BLaER1 (cell line): ENCODE data around the gene CEL.

Experiments
- H3K27ac ChIP-seq: shearing (Covaris generic); formaldehyde crosslinking; 2 replicates; pipeline ENCODE4 v1.8.1; 2022
- H3K27me3 ChIP-seq: shearing (Covaris generic); formaldehyde crosslinking; 2 replicates; pipeline ENCODE4 v1.8.1; 2022
- H3K36me3 ChIP-seq: shearing (Covaris generic); formaldehyde crosslinking; 2 replicates; pipeline ENCODE4 v1.8.1; 2022
- H3K4me1 ChIP-seq: shearing (Covaris generic); formaldehyde crosslinking; 2 replicates; pipeline ENCODE4 v1.8.1; 2022
- H3K4me2 ChIP-seq: shearing (Covaris generic); formaldehyde crosslinking; 2 replicates; pipeline ENCODE4 v1.8.1; 2022
- H3K4me3 ChIP-seq: shearing (Covaris generic); formaldehyde crosslinking; 2 replicates; pipeline ENCODE4 v1.8.1; 2022
- H3K9ac ChIP-seq: shearing (Covaris generic); formaldehyde crosslinking; 2 replicates; pipeline ENCODE4 v1.8.1; 2022
- H3K9me3 ChIP-seq: shearing (Covaris generic); formaldehyde crosslinking; 2 replicates; pipeline ENCODE4 v1.8.1; 2022
- H4K20me1 ChIP-seq: shearing (Covaris generic); formaldehyde crosslinking; 2 replicates; pipeline ENCODE4 v1.8.1; 2022
- Cebpa-rat ChIP-seq: shearing (Covaris generic); IDR thresholded peaks from 2 replicates; pipeline ENCODE4 v1.8.1; 2022

Gene CEL

DNA sequence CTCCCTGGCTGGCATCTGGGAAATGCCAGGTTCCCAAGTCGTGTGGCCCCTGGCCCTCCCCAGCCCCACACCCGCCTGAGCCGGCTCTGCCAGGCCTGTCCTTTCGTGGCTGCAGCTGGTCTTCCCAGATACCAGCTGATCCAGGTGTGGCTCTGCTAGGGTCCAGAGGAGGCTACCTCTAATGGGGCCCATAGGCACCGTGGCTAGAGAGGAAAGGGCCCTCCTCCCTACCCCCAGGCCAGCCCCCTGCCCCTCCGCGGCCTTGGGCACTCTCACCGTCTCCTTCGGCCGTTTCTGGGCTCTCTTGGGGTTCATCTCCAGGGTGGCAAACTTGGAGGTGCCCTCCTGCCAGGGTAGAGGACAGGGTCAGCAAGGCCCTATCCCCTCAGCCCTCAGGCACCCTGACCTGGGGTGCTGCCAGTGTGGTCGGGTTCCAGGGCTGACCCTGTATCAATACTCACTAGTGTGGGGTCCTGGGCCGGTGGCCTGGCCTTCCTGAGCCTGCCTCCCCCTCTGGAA lies 42.3 kb downstream of the CEL start:
- H3K9me3 ChIP-seq, result peaks cover 3% of the 10 kb centered on the region
- H3K4me3 ChIP-seq, result no peak overlapping the region
- peaks cover 98% of the 10 kb centered on the region for H3K36me3 ChIP-seq
- no peaks in the 10 kb centered on the region for H3K4me1 ChIP-seq
- no peak for TF ChIP-seq Cebpa-rat
- no peak overlapping the region for H3K4me2 ChIP-seq
- no peak overlapping the region for H3K27ac ChIP-seq
- H3K27me3 ChIP-seq, result no peaks in the 10 kb centered on the region
- H3K9ac ChIP-seq, result no peak overlapping the region
- H4K20me1 ChIP-seq, result peaks cover 76% of the 10 kb centered on the region

DNA sequence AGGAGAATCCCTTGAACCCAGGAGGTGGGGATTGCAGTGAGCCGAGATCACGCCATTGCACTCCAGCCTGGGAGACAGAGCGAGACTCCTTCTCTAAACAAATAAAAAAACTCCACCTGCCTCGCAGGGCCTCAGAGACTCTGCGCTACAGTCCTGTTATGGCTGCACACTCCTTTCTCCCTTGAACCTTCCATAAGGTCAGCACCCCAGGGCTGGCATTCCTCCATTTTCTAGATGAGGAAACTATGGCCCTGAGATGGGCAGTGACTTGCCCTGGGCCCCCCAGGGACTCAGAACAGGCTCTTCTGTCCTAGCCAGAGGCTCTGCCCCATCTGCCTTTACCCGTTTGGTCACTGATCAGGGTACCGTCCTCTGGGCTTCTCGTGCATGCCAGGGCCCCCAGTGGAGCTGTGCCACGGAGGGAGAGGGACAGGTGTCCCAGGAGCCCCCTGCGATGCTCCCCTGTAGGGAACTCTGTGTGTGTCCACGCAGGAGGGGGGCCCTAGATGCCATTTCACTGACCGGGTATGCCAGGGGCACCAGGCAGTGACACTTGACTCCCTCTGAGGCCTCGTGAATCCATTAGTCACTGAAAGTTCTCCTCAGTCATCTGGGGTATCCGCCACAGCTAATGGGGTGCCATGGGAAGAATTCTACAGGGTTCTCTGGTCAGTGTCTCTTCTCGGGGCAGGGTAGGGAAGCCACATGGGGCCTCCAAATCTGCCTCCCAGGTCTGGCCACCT lies 43.1 kb downstream of the CEL start:
- Histone ChIP-seq H3K27me3 (no peaks in the 10 kb centered on the region), H3K4me3 (no peak overlapping the region), H3K27ac (no peak overlapping the region), H3K36me3 (peaks cover 98% of the 10 kb centered on the region), H3K9ac (no peak overlapping the region), H4K20me1 (peaks cover 83% of the 10 kb centered on the region), H3K9me3 (no peaks in the 10 kb centered on the region), H3K4me1 (no peaks in the 10 kb centered on the region), H3K4me2 (no peak overlapping the region)
- no peak for TF ChIP-seq Cebpa-rat

DNA sequence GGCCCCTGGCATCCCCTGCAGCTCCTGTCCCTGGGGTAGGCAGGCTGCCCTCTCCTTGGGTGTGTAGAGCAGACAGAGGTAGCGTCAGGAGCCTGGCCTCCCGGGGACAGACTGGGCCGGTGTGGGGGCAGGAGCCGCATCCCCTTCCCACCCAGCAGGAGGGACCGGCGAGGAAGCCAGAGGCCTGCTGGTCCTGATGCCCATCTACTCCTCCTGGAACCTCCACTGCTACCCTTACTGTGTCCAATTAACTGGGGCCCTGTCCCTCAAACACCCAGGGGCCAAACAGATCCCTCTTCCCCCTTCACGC lies 43.6 kb downstream of the CEL start:
- no peak overlapping the region for H3K9ac ChIP-seq
- H3K4me3 ChIP-seq, result no peak overlapping the region
- peaks cover 83% of the 10 kb centered on the region for H4K20me1 ChIP-seq
- H3K27ac ChIP-seq, result no peak overlapping the region
- no peaks in the 10 kb centered on the region for H3K4me1 ChIP-seq
- peaks cover 98% of the 10 kb centered on the region for H3K36me3 ChIP-seq
- no peaks in the 10 kb centered on the region for H3K9me3 ChIP-seq
- H3K4me2 ChIP-seq, result no peak overlapping the region
- TF ChIP-seq Cebpa-rat, result no peak
- no peaks in the 10 kb centered on the region for H3K27me3 ChIP-seq

DNA sequence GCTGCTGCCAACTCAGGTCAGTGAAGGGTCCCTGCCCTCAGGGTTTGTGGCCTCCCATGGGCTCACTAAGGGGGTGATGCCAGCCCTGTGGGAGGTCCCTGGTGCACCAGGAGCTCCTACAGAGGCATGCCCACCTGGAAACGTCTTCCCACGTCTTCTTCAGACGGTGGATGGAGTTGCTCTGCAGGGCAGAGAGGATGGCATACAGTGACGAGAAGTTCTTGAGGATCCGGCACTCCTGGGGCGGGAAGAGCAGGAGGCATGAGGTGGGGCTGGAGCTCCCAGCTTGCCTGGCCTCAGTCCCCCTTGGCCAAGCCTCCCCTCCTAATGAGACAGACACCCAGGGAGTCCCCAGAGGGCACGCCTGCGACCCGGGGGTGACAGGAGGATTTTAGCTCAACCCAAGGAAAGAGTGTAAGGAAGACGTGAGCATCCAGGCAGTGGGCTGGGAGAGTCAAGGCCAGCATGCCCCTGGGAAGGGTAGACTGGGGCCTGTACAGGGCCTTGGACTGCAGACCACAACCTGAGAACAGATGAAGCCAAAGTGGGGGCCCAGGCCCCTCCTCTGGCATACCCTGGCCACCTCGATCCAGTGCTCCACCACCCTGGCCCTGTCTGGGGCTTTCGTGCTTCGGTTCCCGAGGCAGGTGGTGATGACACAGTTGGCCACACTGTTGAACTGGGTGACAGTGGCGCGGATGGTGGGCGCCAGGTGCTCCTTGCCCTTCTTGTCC lies 44.9 kb downstream of the CEL start:
- TF ChIP-seq Cebpa-rat, result no peak
- peak overlapping the region; percentile 10; the same call in 1 of the 2 replicates for H3K9ac ChIP-seq
- no peak overlapping the region for H3K27ac ChIP-seq
- H4K20me1 ChIP-seq, result peaks cover 93% of the 10 kb centered on the region
- peaks cover 98% of the 10 kb centered on the region for H3K36me3 ChIP-seq
- H3K4me2 ChIP-seq, result no peak overlapping the region
- H3K27me3 ChIP-seq, result no peaks in the 10 kb centered on the region
- H3K4me1 ChIP-seq, result peaks cover 4% of the 10 kb centered on the region
- no peak overlapping the region for H3K4me3 ChIP-seq
- H3K9me3 ChIP-seq, result no peaks in the 10 kb centered on the region

DNA sequence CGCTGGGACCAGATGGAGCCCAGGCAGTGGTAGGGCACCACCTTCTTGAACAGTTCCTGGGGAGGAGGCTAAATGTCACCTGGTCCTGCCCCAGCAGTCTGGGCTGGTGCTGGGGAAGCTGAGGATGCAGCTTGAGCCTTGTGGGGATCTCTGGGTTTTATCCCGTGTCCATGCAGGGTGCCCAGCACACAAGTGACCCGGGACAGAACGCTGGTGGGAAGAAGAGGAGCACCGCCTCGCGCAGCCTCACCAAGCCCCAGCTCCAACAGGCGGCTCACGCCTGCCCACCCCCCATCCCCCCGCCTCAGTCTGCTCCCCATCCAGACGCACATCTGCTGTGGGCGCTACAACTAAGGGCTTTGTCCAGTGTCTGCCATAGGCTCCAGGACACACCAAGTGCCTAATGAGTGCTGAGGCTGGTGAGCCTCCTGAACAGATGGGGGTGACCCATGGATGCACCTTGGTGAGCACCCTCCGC lies 45.5 kb downstream of the CEL start:
- H3K36me3 ChIP-seq, result peaks cover 98% of the 10 kb centered on the region
- H3K4me3 ChIP-seq, result no peak overlapping the region
- H3K9ac ChIP-seq, result peak overlapping the region; percentile 10; the same call in 1 of the 2 replicates
- no peak overlapping the region for H3K27ac ChIP-seq
- H3K4me2 ChIP-seq, result no peak overlapping the region
- H3K4me1 ChIP-seq, result peaks cover 10% of the 10 kb centered on the region
- H3K9me3 ChIP-seq, result no peaks in the 10 kb centered on the region
- TF ChIP-seq Cebpa-rat, result no peak
- H3K27me3 ChIP-seq, result no peaks in the 10 kb centered on the region
- peaks cover 93% of the 10 kb centered on the region for H4K20me1 ChIP-seq

DNA sequence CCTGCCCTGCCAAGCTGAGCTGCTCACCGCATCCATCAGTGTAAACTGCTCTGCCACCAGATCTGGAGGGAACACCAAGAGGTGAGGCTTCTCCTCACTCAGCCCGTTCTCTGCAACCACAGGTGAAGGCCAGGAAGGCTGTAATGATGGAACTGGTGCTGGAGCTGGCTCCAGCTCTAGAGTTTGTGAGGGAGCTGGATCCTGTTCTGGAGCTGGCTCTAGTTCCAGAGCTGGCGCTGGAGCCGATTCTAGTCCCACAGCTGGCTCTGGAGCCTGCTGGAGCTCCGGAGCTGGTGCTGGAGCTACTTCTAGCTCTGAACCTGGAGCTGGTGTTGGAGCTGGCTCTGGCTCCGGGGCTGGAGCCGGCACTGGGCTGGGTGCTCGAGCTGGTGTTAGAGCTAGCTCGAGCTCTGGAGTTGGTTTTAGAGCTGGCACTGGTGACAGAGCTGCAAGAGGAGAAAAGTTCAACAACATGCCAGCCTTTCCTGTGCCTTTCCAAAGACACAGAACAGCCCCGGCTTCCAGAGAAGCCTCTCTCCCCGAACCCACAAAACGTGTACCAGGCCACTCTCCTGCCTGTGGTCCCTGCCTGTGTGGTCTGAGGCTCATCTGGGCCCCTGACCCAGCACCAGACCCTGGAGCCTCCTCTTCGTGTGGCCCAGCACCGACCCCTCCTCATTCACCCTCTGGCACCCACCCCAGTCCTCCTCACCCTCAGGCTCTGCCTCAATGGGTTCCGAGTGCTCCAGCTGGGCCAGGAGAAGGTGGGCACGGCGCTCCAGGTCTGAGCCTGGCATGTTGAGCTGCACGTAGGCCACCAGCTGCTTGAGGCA lies 46.4 kb downstream of the CEL start:
- no peaks in the 10 kb centered on the region for H3K27me3 ChIP-seq
- H3K4me3 ChIP-seq, result no peak overlapping the region
- peaks cover 19% of the 10 kb centered on the region for H3K4me1 ChIP-seq
- H3K36me3 ChIP-seq, result peaks cover 90% of the 10 kb centered on the region
- 0 out of 2 replicates have a peak overlapping the region, but pooled peaks have one; percentile 10 for H3K9ac ChIP-seq
- H3K9me3 ChIP-seq, result no peaks in the 10 kb centered on the region
- H3K4me2 ChIP-seq, result no peak overlapping the region
- H4K20me1 ChIP-seq, result peaks cover 93% of the 10 kb centered on the region
- no peak overlapping the region for H3K27ac ChIP-seq
- no peak for TF ChIP-seq Cebpa-rat

DNA sequence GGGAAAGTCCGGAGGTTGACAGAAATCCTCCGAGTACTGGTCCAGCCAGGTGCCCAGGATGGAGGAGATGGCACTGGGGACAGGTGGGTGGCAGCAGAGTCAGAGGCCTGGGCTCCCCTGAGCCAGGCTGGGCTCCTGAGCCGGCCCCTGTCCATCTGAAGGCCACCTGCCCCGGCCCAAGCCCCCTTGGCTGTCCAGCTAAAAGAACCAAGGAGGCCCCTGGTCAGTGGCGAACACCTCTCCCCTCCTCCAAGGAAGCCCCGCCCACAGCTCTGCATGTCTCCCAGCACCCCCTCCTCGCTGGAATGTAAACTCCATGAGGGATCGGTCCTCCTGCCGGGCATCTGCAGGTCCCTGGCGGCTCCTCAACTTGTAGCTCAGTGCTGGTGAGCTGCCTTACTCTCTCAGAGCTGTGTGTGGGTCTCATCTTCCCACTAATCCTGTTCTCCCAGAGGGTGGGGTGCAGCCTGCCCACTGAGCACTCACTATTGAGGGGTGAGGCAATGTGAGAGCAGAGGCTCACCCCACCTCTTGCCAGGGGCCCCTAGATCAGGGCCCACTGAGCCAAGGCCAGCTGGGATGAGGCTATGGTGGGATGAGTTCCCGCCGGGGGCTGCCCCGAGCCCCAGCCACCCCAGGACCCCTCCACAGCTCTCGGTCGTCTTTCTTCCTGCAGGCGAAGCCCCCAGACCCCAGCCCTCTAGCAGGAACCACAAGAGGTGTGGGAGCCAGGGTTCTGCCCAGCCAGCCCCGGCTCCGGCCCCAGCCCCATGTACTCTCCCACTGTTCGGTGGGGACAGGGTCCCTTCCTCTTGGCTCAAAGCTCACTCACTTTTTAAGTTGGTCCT lies 47.2 kb downstream of the CEL start:
- Histone ChIP-seq H3K4me1 (peaks cover 27% of the 10 kb centered on the region), H3K36me3 (peaks cover 81% of the 10 kb centered on the region), H3K9ac (no peak overlapping the region), H3K27ac (no peak overlapping the region), H3K27me3 (no peaks in the 10 kb centered on the region), H3K4me3 (no peak overlapping the region), H3K4me2 (no peak overlapping the region), H3K9me3 (no peaks in the 10 kb centered on the region), H4K20me1 (peaks cover 95% of the 10 kb centered on the region)
- TF ChIP-seq Cebpa-rat, result no peak

DNA sequence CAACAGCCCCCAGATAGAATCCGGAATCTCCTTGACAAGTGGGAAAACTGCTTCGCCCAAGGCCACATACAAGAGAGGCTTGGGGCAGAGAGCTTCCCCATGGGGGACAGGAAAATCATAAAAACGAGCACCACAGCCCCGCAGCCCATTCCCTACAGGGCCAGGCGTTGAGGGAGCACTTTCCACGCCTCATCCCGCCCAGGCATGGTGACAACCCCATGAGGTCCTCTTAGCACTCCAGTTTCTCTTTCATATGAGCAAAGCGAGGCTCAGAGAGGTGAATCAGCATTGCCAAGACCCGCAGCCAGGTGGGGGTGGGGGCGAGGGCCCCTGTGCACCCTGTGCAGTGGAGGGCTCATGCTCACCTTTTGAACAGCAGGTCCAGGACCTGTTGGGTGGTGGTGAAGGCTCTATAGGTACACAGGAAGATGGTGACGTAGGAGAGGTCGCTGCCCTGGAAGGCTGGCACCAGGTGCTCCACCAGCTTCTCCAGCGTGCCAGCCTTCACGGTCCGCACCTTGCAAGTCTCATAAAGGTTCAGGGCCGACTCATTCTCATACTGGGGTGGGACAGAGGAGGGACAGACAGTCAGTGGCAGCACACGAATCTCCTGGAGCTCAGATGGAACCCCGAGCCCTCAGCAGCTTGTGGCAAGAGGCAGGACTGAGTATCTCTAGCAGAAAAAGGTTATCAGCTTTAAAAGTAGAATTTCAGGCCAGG lies 48.3 kb downstream of the CEL start:
- Histone ChIP-seq H3K4me1 (peaks cover 38% of the 10 kb centered on the region), H3K4me3 (no peak overlapping the region), H3K9ac (no peak overlapping the region), H3K27me3 (no peaks in the 10 kb centered on the region), H3K4me2 (no peak overlapping the region), H4K20me1 (peaks cover 95% of the 10 kb centered on the region), H3K36me3 (peaks cover 70% of the 10 kb centered on the region), H3K9me3 (no peaks in the 10 kb centered on the region), H3K27ac (peak overlapping the region; percentile 6; the same call in 1 of the 2 replicates)
- TF ChIP-seq Cebpa-rat, result no peak
